Left ventricle myocardium inferior (tissue), 1 donor: ENCODE data around the gene VPS13D. TPM values are rescaled to one million over a fixed set of nuclear protein-coding genes. Genes with fewer than 3 reads are reported as not detected.

Experiments used
- DNase-seq: peaks from one replicate; pipeline ENCODE4 v3.0.0-alpha.2; 2020
- H3K27ac ChIP-seq: fragments of 200-600 bp; replicated peaks from 2 replicates; pipeline ENCODE4 v1.8.0; 2021
- H3K27me3 ChIP-seq: fragments of 200-600 bp; 2 replicates; pipeline ENCODE4 v1.8.0; 2021; ENCODE audit warnings: low read depth
- H3K36me3 ChIP-seq: fragments of 200-600 bp; 2 replicates; pipeline ENCODE4 v1.8.0; 2021
- H3K4me1 ChIP-seq: fragments of 200-600 bp; 2 replicates; pipeline ENCODE4 v1.8.0; 2021
- H3K4me3 ChIP-seq: fragments of 200-600 bp; 2 replicates; pipeline ENCODE4 v1.8.0; 2021; ENCODE audit warnings: mild to moderate bottlenecking, moderate library complexity
- H3K9me3 ChIP-seq: fragments of 200-600 bp; replicated peaks from 2 replicates; pipeline ENCODE4 v1.8.0; 2021
- intact Hi-C: fragments of 100-400 bp; cut with micrococcal nuclease; formaldehyde crosslinking; loops from one replicate; pipeline ENCODE4 v1.11.0; 2022
- total RNA-seq: library from RNA; stranded (reverse); fragmentation: NEBNext Ultra II Directional; extraction: Animal tissue kit (Norgen Biotek cat#: 25700); gene quantifications from one replicate; pipeline ENCODE4 v1.2.1, GENCODE V29; 2021
- TF ChIP-seq, protein P1 (sequence below): fragments of 200-600 bp; IDR thresholded peaks from 2 replicates; pipeline ENCODE4 v1.8.0; 2021; ENCODE audit warnings: antibody characterized with exemption, mild to moderate bottlenecking, borderline replicate concordance
- donor health status: DM: no; HTN: yes; CAD: no; lungs with severe emphysema.

The VPS13D gene
- total RNA-seq, 1 donor from 2014 or later, result 71.6 TPM

GRCh38 chr1:12279728-12280464, 50.1 kb downstream of the VPS13D start:
- TF ChIP-seq, protein P1, sequence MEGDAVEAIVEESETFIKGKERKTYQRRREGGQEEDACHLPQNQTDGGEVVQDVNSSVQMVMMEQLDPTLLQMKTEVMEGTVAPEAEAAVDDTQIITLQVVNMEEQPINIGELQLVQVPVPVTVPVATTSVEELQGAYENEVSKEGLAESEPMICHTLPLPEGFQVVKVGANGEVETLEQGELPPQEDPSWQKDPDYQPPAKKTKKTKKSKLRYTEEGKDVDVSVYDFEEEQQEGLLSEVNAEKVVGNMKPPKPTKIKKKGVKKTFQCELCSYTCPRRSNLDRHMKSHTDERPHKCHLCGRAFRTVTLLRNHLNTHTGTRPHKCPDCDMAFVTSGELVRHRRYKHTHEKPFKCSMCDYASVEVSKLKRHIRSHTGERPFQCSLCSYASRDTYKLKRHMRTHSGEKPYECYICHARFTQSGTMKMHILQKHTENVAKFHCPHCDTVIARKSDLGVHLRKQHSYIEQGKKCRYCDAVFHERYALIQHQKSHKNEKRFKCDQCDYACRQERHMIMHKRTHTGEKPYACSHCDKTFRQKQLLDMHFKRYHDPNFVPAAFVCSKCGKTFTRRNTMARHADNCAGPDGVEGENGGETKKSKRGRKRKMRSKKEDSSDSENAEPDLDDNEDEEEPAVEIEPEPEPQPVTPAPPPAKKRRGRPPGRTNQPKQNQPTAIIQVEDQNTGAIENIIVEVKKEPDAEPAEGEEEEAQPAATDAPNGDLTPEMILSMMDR, result no peak
- Histone ChIP-seq H3K27me3 (no peaks in the 10 kb centered on the region), H3K4me3 (no peak overlapping the region), H3K4me1 (peaks cover 17% of the 10 kb centered on the region), H3K36me3 (peaks cover 88% of the 10 kb centered on the region), H3K27ac (no peak overlapping the region), H3K9me3 (no peaks in the 10 kb centered on the region)
- intact Hi-C loops, result no loop called here
- no peak for DNase-seq

- Histone ChIP-seq H3K27ac (no peak overlapping the region), H3K4me1 (peaks cover 17% of the 10 kb centered on the region), H3K36me3 (peaks cover 87% of the 10 kb centered on the region), H3K27me3 (no peaks in the 10 kb centered on the region), H3K9me3 (no peaks in the 10 kb centered on the region), H3K4me3 (no peak overlapping the region)
- TF ChIP-seq, protein P1, result no peak
- intact Hi-C loops, result no loop called here
- no peak for DNase-seq
Measured at GRCh38 chr1:12282142-12282541, 52.3 kb downstream of the VPS13D start.

GRCh38 chr1:12284486-12284885, 54.7 kb downstream of the VPS13D start:
- no peak overlapping the region for H3K27ac ChIP-seq
- no peak for DNase-seq
- H3K4me1 ChIP-seq, result peaks cover 11% of the 10 kb centered on the region
- intact Hi-C loops, result no loop called here
- H3K9me3 ChIP-seq, result no peaks in the 10 kb centered on the region
- peaks cover 79% of the 10 kb centered on the region for H3K36me3 ChIP-seq
- H3K27me3 ChIP-seq, result no peaks in the 10 kb centered on the region
- H3K4me3 ChIP-seq, result no peak overlapping the region
- TF ChIP-seq, protein P1, result no peak

DNA sequence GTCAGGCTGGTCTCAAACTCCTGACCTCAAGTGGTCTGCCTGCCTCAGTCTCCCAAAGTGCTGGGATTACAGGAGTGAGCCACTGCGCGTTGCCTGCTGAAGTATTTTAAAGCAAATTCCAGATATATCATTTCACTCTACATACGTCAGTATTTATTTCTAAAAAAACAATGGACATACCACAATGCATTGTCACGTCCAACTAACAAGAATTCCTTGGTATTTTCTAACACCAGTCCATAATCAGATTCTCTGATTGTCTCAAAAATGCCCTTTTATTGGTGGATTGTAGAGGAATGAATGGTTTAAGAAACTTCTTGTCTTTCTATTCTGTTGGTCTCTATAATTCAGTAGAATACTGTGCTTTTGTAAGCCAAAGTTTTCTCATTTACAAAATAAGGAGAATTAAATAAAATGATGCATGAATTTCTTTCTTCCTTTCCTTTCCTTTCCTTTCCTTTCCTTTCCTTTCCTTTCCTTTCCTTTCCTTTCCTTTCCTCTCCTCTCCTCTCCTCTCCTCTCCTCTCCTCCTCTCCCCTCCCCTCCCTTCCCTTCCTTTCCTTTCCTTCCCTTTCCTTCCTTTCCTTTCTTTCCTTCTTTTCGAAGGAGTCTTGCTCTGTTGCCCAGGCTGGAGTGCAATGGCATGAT, 55.8 kb downstream of the VPS13D start:
- Histone ChIP-seq H3K36me3 (peaks cover 81% of the 10 kb centered on the region), H3K4me1 (peaks cover 4% of the 10 kb centered on the region), H3K4me3 (no peak overlapping the region), H3K9me3 (no peaks in the 10 kb centered on the region), H3K27ac (no peak overlapping the region), H3K27me3 (no peaks in the 10 kb centered on the region)
- DNase-seq, result no peak
- TF ChIP-seq, protein P1, result no peak
- intact Hi-C loops, result no loop called here

- peaks cover 80% of the 10 kb centered on the region for H3K36me3 ChIP-seq
Measured at GRCh38 chr1:12287869-12288268, 58.0 kb downstream of the VPS13D start.

More at GRCh38 chr1:12287869-12288268, 58.0 kb downstream of the VPS13D start:
- TF ChIP-seq, protein P1, result no peak
- peaks cover 14% of the 10 kb centered on the region for H3K4me1 ChIP-seq
- intact Hi-C loops, result no loop called here
- no peak overlapping the region for H3K4me3 ChIP-seq
- H3K9me3 ChIP-seq, result no peaks in the 10 kb centered on the region
- no peak for DNase-seq
- H3K27ac ChIP-seq, result no peak overlapping the region
- H3K27me3 ChIP-seq, result no peaks in the 10 kb centered on the region
